Activated CD4-positive, alpha-beta T cell treated with anti-CD3 and anti-CD28 coated beads for 48 hours (primary cell): ENCODE results near the gene USP7.
"Not testable (repeated sequence)": the region's sequence is repeated elsewhere in the genome, so short reads cannot be mapped to it uniquely, and the experiment has no call there.

ENCODE experiments used
- DNase-seq: peaks from one replicate; pipeline ENCODE4 v3.0.0-alpha.2; 2020

The USP7 gene

GRCh38 chr16:8971416-8971815 is 7.7 kb upstream of the USP7 start:
- DNase-seq = no peak

GRCh38 chr16:8969202-8969897 is 5.6 kb upstream of the USP7 start:
- DNase-seq = not testable (repeated sequence)

- not testable (repeated sequence) for DNase-seq
These were observed 4.3 kb upstream of the USP7 start for GRCh38 chr16:8968054-8968453.

GRCh38 chr16:8967132-8967821 is 3.6 kb upstream of the USP7 start:
- DNase-seq = no peak

GRCh38 chr16:8966817-8967131 is 3.1 kb upstream of the USP7 start:
- DNase-seq = no peak

GRCh38 chr16:8964462-8964861 is 756 bp upstream of the USP7 start:
- no peak for DNase-seq

- DNase-seq = no peak
These were observed 491 bp downstream of the USP7 start for GRCh38 chr16:8963010-8963820.

- peak; percentile 57 for DNase-seq
These were observed 1.2 kb downstream of the USP7 start for GRCh38 chr16:8962393-8963009.

- peak; percentile 19 for DNase-seq
These were observed 1.8 kb downstream of the USP7 start for GRCh38 chr16:8961811-8962390.

GRCh38 chr16:8960788-8961109 is 3.0 kb downstream of the USP7 start:
- no peak for DNase-seq

GRCh38 chr16:8959921-8960787 is 3.6 kb downstream of the USP7 start:
- DNase-seq = no peak

GRCh38 chr16:8958344-8959167 is 5.2 kb downstream of the USP7 start:
- DNase-seq = peak; percentile 40

GRCh38 chr16:8957509-8958157 is 6.1 kb downstream of the USP7 start:
- no peak for DNase-seq

GRCh38 chr16:8957063-8957397 is 6.7 kb downstream of the USP7 start:
- DNase-seq = no peak

- DNase-seq = no peak
These were observed 7.2 kb downstream of the USP7 start for GRCh38 chr16:8956265-8957062.

- DNase-seq = no peak
These were observed 7.9 kb downstream of the USP7 start for GRCh38 chr16:8955828-8956227.

- no peak for DNase-seq
These were observed 10.6 kb downstream of the USP7 start for GRCh38 chr16:8953064-8953463.

- no peak for DNase-seq
These were observed 11.4 kb downstream of the USP7 start for GRCh38 chr16:8952281-8952751.

GRCh38 chr16:8951447-8952280 is 12.0 kb downstream of the USP7 start:
- DNase-seq = no peak
